Measurements from ENCODE around the gene RASA3.

The RASA3 gene

GRCh38 chr13:114002009-114002544 is 130.3 kb downstream of the RASA3 start:
- H3K4me1 ChIP-seq: no peaks in the 10 kb centered on the region
- peaks cover 39 to 78% (median 65%) of the 10 kb centered on the region in 11 experiments for H3K36me3 ChIP-seq

GRCh38 chr13:114001331-114002008 is 131.0 kb downstream of the RASA3 start:
- H3K27ac ChIP-seq: peak overlapping the region in 2 of 11 experiments; percentile 25 to 28; a peak in 2 of 22 replicates
- TF ChIP-seq Cebpa-rat (IDR thresholded peaks at IDR 0.05): no peak
- H3K4me1 ChIP-seq: no peaks in the 10 kb centered on the region
- H3K4me3 ChIP-seq: no peak overlapping the region
- H3K9ac ChIP-seq: no peak overlapping the region
- H4K20me1 ChIP-seq: peaks cover 0 to 56% (median 11%) of the 10 kb centered on the region in 11 experiments; a peak in 10 of 22 replicates
- H3K4me2 ChIP-seq: no peak overlapping the region
- H3K27me3 ChIP-seq: no peaks in the 10 kb centered on the region
- H3K9me3 ChIP-seq (replicated peaks in 1 of 11): no peaks in the 10 kb centered on the region
- H3K36me3 ChIP-seq: peaks cover 45 to 84% (median 71%) of the 10 kb centered on the region in 11 experiments

More at GRCh38 chr13:114002009-114002544, 130.3 kb downstream of the RASA3 start:
- Histone ChIP-seq H3K4me3 (no peak overlapping the region), H3K4me2 (no peak overlapping the region), H3K9me3 (replicated peaks in 1 of 11) (no peaks in the 10 kb centered on the region), H3K27me3 (no peaks in the 10 kb centered on the region), H4K20me1 (peaks cover 0 to 50% (median 11%) of the 10 kb centered on the region in 11 experiments; a peak in 10 of 22 replicates), H3K9ac (no peak overlapping the region), H3K27ac (peak overlapping the region in 2 of 11 experiments; percentile 25 to 28; a peak in 2 of 22 replicates)
- TF ChIP-seq Cebpa-rat (IDR thresholded peaks at IDR 0.05): no peak

GRCh38 chr13:114000151-114001040 is 132.0 kb downstream of the RASA3 start:
- no peak overlapping the region for H3K27ac ChIP-seq
- no peak for TF ChIP-seq Cebpa-rat (IDR thresholded peaks at IDR 0.05)
- H3K9ac ChIP-seq: no peak overlapping the region
- H3K4me1 ChIP-seq: no peaks in the 10 kb centered on the region
- H3K4me3 ChIP-seq: no peak overlapping the region
- H3K36me3 ChIP-seq: peaks cover 50 to 88% (median 75%) of the 10 kb centered on the region in 11 experiments
- H3K9me3 ChIP-seq (replicated peaks in 1 of 11): no peaks in the 10 kb centered on the region
- no peaks in the 10 kb centered on the region for H3K27me3 ChIP-seq
- peaks cover 0 to 60% (median 10%) of the 10 kb centered on the region in 11 experiments; a peak in 10 of 22 replicates for H4K20me1 ChIP-seq
- H3K4me2 ChIP-seq: no peak overlapping the region

GRCh38 chr13:113999618-113999910 is 132.9 kb downstream of the RASA3 start:
- Histone ChIP-seq H4K20me1 (peaks cover 0 to 60% (median 10%) of the 10 kb centered on the region in 11 experiments; a peak in 10 of 22 replicates), H3K4me1 (peaks cover 0 to 2% (median 0%) of the 10 kb centered on the region in 10 experiments; a peak in 1 of 20 replicates), H3K27ac (no peak overlapping the region), H3K27me3 (no peaks in the 10 kb centered on the region), H3K9me3 (replicated peaks in 1 of 11) (no peaks in the 10 kb centered on the region), H3K4me2 (no peak overlapping the region), H3K4me3 (no peak overlapping the region), H3K36me3 (peaks cover 51 to 88% (median 74%) of the 10 kb centered on the region in 11 experiments), H3K9ac (no peak overlapping the region)
- no peak for TF ChIP-seq Cebpa-rat (IDR thresholded peaks at IDR 0.05)

GRCh38 chr13:113998781-113999617 is 133.4 kb downstream of the RASA3 start:
- Histone ChIP-seq H3K27ac (no peak overlapping the region), H3K36me3 (peaks cover 54 to 90% (median 79%) of the 10 kb centered on the region in 11 experiments), H3K4me1 (peaks cover 0 to 5% (median 0%) of the 10 kb centered on the region in 10 experiments; a peak in 1 of 20 replicates), H3K9ac (no peak overlapping the region), H3K4me3 (no peak overlapping the region), H3K9me3 (replicated peaks in 1 of 11) (no peaks in the 10 kb centered on the region), H4K20me1 (peaks cover 0 to 57% (median 10%) of the 10 kb centered on the region in 11 experiments; a peak in 9 of 22 replicates), H3K27me3 (no peaks in the 10 kb centered on the region), H3K4me2 (no peak overlapping the region)
- TF ChIP-seq Cebpa-rat (IDR thresholded peaks at IDR 0.05): no peak

- no peaks in the 10 kb centered on the region for H3K9me3 ChIP-seq (replicated peaks in 1 of 11)
- H3K27me3 ChIP-seq: no peaks in the 10 kb centered on the region
- H3K27ac ChIP-seq: no peak overlapping the region
- TF ChIP-seq Cebpa-rat (IDR thresholded peaks at IDR 0.05): no peak
- H4K20me1 ChIP-seq: peaks cover 0 to 57% (median 10%) of the 10 kb centered on the region in 11 experiments; a peak in 9 of 22 replicates
- H3K36me3 ChIP-seq: peaks cover 56 to 91% (median 78%) of the 10 kb centered on the region in 11 experiments; a peak in 21 of 22 replicates
- peaks cover 0 to 5% (median 0%) of the 10 kb centered on the region in 10 experiments; a peak in 1 of 20 replicates for H3K4me1 ChIP-seq
- no peak overlapping the region for H3K4me3 ChIP-seq
- H3K9ac ChIP-seq: no peak overlapping the region
- H3K4me2 ChIP-seq: no peak overlapping the region
Observed at GRCh38 chr13:113997845-113998751, 134.3 kb downstream of the RASA3 start.

GRCh38 chr13:113996912-113997745 is 135.3 kb downstream of the RASA3 start:
- TF ChIP-seq Cebpa-rat (IDR thresholded peaks at IDR 0.05): no peak
- H3K27ac ChIP-seq: no peak overlapping the region
- H4K20me1 ChIP-seq: peaks cover 0 to 56% (median 8%) of the 10 kb centered on the region in 11 experiments; a peak in 8 of 22 replicates
- H3K4me1 ChIP-seq: peaks cover 0 to 5% (median 0%) of the 10 kb centered on the region in 10 experiments; a peak in 1 of 20 replicates
- H3K27me3 ChIP-seq: no peaks in the 10 kb centered on the region
- no peak overlapping the region for H3K9ac ChIP-seq
- no peak overlapping the region for H3K4me2 ChIP-seq
- H3K36me3 ChIP-seq: peaks cover 58 to 91% (median 79%) of the 10 kb centered on the region in 11 experiments
- H3K4me3 ChIP-seq: no peak overlapping the region
- no peaks in the 10 kb centered on the region for H3K9me3 ChIP-seq (replicated peaks in 1 of 11)

Measured in BLaER1 treated with 17β-estradiol and CSF1 and Interleukin-3, amounts not matched to agents 10 nM and 100 nM (cell line).